ENCODE data around the gene FLOT2. TPM values are rescaled to one million over a fixed set of nuclear protein-coding genes. Genes with fewer than 3 reads are reported as not detected.

FLOT2 gene
- total RNA-seq, 4 donors from 2014 or later: 48.1 to 76.1 (median 58.6) TPM

DNA sequence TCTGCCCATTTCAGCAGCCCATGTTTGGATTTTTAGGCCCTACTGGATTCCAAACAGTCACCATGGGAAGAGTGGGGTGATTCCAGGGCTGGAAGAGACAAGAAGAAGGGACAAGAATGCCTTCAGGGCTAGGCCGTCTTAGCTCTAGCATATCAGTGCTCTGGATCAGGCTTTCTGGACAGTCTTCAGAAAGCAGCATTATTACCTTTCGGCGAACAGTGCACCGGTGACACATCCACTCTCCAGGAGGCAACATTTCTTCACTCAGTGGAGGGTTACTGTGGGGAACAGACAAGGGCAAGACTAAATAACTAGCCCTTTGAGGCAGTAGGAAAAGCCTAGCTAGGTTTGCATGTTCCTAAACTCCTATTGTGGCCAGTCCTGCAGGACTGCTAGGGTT lies 29.3 kb upstream of the FLOT2 start:
- TF ChIP-seq, protein P1, sequence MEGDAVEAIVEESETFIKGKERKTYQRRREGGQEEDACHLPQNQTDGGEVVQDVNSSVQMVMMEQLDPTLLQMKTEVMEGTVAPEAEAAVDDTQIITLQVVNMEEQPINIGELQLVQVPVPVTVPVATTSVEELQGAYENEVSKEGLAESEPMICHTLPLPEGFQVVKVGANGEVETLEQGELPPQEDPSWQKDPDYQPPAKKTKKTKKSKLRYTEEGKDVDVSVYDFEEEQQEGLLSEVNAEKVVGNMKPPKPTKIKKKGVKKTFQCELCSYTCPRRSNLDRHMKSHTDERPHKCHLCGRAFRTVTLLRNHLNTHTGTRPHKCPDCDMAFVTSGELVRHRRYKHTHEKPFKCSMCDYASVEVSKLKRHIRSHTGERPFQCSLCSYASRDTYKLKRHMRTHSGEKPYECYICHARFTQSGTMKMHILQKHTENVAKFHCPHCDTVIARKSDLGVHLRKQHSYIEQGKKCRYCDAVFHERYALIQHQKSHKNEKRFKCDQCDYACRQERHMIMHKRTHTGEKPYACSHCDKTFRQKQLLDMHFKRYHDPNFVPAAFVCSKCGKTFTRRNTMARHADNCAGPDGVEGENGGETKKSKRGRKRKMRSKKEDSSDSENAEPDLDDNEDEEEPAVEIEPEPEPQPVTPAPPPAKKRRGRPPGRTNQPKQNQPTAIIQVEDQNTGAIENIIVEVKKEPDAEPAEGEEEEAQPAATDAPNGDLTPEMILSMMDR (IDR thresholded peaks at IDR 0.05; ENCODE audit: low read depth): no peak

DNA sequence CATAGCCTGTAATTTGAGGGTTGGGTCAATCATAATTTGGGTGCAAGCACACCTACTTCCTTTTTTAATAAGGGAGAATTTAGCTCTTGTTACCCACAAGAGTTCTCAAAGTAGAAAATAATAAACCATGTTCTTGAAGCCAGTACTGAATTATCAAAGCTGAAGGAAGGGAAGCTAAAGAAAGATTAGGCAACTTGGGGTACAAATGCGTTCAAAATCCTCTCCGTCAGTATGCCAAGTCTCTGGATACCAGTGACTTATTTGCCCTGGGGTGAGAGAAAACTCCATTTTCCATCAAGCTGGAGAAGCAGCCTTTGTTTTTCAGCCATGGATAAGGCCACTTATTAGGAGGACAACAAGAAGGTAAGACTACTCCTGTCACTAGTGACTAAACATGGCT lies 28.8 kb upstream of the FLOT2 start:
- TF ChIP-seq, protein P1 (IDR thresholded peaks at IDR 0.05; ENCODE audit: low read depth): no peak

DNA sequence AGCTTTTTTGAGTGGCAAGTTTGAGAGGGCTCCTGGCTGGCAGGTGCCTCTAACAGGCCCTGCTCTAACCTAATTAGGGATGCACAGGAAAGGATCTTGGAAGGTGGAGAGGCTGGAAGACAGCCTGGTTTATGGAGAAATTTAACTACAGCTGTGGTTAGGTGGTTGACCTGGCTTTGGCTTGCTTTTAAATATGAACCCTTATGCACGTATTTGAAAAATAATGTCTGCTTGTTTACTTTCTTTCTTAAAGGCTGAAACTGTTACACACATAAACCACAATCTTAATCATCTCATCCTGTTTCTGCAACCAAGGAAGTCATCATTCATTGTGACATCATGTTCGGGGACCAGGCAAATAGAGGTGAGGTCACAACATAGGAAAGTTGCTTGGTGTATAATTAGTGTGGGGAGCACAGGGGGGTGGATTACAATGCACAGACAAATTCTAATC lies 28.4 kb upstream of the FLOT2 start:
- TF ChIP-seq, protein P1 (IDR thresholded peaks at IDR 0.05; ENCODE audit: low read depth): no peak

DNA sequence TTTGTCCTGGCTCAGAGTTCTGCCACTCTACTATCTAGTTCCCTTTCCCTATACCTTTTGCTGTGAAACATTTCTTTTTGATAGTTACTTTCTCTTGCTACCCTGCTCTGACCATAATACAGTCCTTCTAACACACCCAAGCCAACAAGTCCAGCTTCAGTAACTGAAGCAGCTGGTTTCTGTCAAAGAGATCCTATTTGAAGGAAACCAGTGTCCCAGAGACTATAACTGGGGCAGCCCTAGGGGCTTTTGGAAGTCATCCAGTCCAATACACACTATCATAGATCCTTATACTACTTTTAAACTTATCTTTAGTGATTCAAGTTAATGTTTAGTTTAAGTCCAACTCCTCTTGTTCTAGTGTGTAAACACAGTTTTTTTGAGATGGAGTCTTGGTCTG lies 22.7 kb upstream of the FLOT2 start:
- TF ChIP-seq, protein P1 (IDR thresholded peaks at IDR 0.05; ENCODE audit: low read depth): no peak

DNA sequence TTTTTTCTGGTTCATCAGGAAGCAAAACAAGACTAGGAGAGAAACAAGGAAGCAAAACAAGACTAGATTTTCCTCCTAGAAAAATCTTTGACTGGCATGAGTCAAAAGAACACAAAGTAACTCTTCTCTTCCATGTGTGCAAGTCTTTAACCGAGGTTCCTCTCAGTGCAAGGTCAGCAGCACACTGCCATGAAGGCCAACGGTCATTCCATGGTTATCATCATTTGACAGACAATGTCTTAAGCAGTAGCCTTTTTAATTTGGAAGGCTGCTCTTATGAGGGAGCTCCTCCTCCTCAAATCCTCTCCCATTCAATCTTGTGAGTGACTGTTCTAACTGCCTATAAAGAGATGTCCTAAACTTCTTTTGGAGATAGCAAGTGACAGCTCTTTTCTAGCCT lies 20.8 kb upstream of the FLOT2 start:
- TF ChIP-seq, protein P1 (IDR thresholded peaks at IDR 0.05; ENCODE audit: low read depth): no peak

DNA sequence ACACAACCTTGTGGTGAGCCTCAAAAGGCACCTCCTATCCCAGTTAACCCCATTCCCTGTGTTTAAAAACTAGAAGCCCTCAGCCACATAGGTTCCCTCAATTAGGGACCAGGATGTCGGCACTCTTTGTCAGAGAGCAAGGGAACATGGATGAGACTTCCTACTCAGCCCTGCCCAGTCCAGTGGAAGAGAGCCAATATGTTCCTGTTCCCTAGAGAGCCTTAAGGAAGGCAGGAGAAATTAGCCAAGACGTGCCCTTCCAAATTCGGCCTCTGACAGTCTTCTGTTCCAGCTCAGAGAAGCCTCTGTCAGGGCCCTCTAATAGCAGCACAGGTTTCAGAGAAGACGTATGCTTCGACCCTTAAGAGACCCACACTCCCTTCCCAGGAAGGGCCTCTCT lies 19.9 kb upstream of the FLOT2 start:
- TF ChIP-seq, protein P1 (IDR thresholded peaks at IDR 0.05; ENCODE audit: low read depth): no peak

DNA sequence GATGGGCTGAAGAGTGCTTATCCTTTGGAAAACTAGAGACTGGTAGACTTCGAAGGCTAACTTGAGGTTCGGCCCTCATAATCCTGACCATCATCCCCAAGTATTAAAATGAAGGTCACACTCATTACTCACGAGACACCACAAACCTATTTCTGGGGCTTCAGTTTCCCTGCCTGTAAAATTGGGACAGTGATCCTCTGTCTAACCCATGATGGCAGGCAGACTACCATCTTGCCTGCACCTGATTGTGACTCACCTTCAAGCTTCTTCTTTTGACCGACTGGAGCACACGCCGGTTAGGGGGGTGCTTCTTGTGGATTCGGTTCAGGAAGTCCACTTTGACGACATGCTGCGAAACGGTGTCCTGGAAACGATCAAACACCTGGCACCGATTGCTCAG lies 19.5 kb upstream of the FLOT2 start:
- TF ChIP-seq, protein P1 (IDR thresholded peaks at IDR 0.05; ENCODE audit: low read depth): no peak

All from subcutaneous adipose tissue (tissue), 4 donors.